Measurements from ENCODE around the gene SLC15A4. TPM values are rescaled to one million over a fixed set of nuclear protein-coding genes. Genes with fewer than 3 reads are reported as not detected.
"Not testable (repeated sequence)": the region's sequence is repeated elsewhere in the genome, so short reads cannot be mapped to it uniquely, and the experiment has no call there.

SLC15A4 gene
- total RNA-seq, 1 donor from 2014 or later, result 49.6 TPM

- no peak for DNase-seq (ENCODE audit: low read depth)
Measured at GRCh38 chr12:128852885-128853599, 29.3 kb upstream of the SLC15A4 start, which contains the start of gene GLT1D1. Gene GLT1D1, plus strand, starts transcription at chr12:128853478. Its CDS starts 104 bp downstream, at chr12:128853582.

GRCh38 chr12:128852026-128852698 lies 28.4 kb upstream of the SLC15A4 start:
- no peak overlapping the region for H3K4me3 ChIP-seq (ENCODE audit: low read depth, low read length)
- no peak for DNase-seq (ENCODE audit: low read depth)
- no peak for TF ChIP-seq CTCF (conservative IDR thresholded peaks at IDR 0.05; ENCODE audit: low read depth, low read length)

More at GRCh38 chr12:128852885-128853599, 29.3 kb upstream of the SLC15A4 start, which contains the start of gene GLT1D1:
- no peak within 1 kb of the TSS for H3K4me3 ChIP-seq (ENCODE audit: low read depth, low read length)
- no peak for TF ChIP-seq CTCF (conservative IDR thresholded peaks at IDR 0.05; ENCODE audit: low read depth, low read length)

DNA sequence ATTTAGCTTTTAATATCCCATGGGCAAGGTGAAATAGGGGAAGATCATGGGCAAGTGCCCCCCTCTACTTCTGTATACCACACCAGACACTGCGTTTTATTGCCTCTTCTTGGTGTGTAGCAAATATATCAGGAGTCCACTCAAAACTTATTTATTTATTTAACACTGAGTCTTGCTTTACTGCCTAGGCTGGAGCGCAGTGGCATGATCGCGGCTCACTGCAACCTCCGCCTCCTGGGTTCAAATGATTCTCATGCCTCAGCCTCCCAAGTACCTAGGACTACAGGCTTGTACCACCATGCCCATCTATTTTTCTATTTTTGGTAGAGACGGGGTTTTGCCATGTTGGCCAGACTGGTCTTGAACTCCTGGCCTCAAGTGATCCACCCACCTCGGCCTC lies 27.7 kb upstream of the SLC15A4 start:
- H3K4me3 ChIP-seq (ENCODE audit: low read depth, low read length); DNase-seq (ENCODE audit: low read depth): not testable (repeated sequence)

DNA sequence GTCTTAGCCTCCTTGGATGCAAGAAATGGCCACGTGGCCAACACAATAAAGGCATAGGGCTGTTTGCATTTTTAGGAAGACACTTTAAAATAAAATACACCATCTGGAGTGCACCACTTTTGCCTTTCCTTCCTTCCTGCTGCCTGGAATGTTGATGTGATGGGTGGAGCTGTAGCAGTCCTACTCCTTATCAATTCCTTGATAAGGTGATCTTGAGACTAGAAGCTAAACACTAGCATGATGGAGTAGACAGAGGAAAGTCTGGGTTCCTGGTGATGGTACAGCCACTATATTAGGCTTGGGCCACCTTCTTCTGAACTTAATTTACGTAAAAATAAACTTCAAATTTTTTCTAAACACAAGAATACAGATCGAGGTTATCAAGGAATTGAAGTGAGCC lies 26.6 kb upstream of the SLC15A4 start:
- no peak for TF ChIP-seq CTCF (conservative IDR thresholded peaks at IDR 0.05; ENCODE audit: low read depth, low read length)
- no peak overlapping the region for H3K4me3 ChIP-seq (ENCODE audit: low read depth, low read length)
- DNase-seq (ENCODE audit: low read depth), result no peak

GRCh38 chr12:128849806-128850205 lies 26.0 kb upstream of the SLC15A4 start:
- not testable (repeated sequence) for DNase-seq (ENCODE audit: low read depth); H3K4me3 ChIP-seq (ENCODE audit: low read depth, low read length)

GRCh38 chr12:128848371-128848770 lies 24.6 kb upstream of the SLC15A4 start:
- no peak for TF ChIP-seq CTCF (conservative IDR thresholded peaks at IDR 0.05; ENCODE audit: low read depth, low read length)
- no peak overlapping the region for H3K4me3 ChIP-seq (ENCODE audit: low read depth, low read length)
- no peak for DNase-seq (ENCODE audit: low read depth)

- H3K4me3 ChIP-seq (ENCODE audit: low read depth, low read length); DNase-seq (ENCODE audit: low read depth): not testable (repeated sequence)
Measured at GRCh38 chr12:128846671-128847070, 22.9 kb upstream of the SLC15A4 start.

- no peak for DNase-seq (ENCODE audit: low read depth)
- no peak overlapping the region for H3K4me3 ChIP-seq (ENCODE audit: low read depth, low read length)
- peak; percentile 2 for TF ChIP-seq CTCF (conservative IDR thresholded peaks at IDR 0.05; ENCODE audit: low read depth, low read length)
Measured at GRCh38 chr12:128844031-128844635, 20.4 kb upstream of the SLC15A4 start.

Measured in epithelial cell of proximal tubule (primary cell).